Measurements from ENCODE around the gene CACNA2D3.

CACNA2D3 gene

GRCh38 chr3:54217828-54218227 is 95.5 kb downstream of the CACNA2D3 start:
- DNase-seq (ENCODE audit: low spot score) = no peak

GRCh38 chr3:54222316-54222715 is 100.0 kb downstream of the CACNA2D3 start:
- DNase-seq (ENCODE audit: low spot score) = no peak

- DNase-seq (ENCODE audit: low spot score) = no peak
Observed at GRCh38 chr3:54223063-54223462, 100.7 kb downstream of the CACNA2D3 start.

- DNase-seq (ENCODE audit: low spot score) = no peak
Observed at GRCh38 chr3:54225841-54226528, 103.6 kb downstream of the CACNA2D3 start.

GRCh38 chr3:54228806-54229205 is 106.5 kb downstream of the CACNA2D3 start:
- no peak for DNase-seq (ENCODE audit: low spot score)

DNA sequence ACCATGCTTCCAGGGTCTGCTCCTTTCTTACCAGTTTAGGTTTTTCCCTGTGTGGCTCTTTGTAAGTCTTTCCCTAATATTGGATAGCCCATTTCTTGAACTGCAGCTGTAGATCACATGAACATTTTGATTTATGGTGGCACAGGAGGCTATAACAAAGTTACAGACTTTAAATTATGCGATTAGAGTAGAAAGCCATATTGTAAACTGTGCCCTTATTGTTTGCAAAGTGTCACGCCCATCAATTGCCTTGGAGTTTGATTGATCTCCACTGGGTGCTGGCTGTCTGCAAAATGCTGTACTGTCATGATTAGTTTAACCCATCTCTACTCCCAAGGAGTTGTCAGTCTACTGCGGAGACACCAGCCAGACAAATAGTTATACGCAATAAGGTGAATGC is 110.3 kb downstream of the CACNA2D3 start:
- DNase-seq (ENCODE audit: low spot score) = no peak

DNA sequence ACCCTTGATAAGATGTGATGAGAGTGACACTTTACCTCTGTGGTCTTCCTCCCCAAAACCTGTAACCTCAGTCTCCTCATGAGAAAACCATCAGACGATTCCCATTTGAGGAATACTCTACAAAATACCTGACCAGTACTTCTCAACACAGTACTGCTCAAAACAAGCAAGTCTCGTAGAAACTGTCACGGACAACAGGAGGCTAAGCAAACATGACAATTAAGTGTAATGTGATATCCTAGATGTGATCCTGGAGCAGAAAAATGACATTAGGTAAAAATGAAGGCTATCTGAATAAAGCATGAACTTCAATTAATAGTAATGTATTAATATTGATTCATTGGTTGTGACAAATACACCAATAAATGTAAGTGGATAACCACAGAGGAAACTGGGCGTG is 113.6 kb downstream of the CACNA2D3 start:
- DNase-seq (ENCODE audit: low spot score) = no peak

GRCh38 chr3:54237109-54237508 is 114.8 kb downstream of the CACNA2D3 start:
- no peak for DNase-seq (ENCODE audit: low spot score)

- DNase-seq (ENCODE audit: low spot score) = no peak
Observed at GRCh38 chr3:54237788-54238502, 115.6 kb downstream of the CACNA2D3 start.

DNA sequence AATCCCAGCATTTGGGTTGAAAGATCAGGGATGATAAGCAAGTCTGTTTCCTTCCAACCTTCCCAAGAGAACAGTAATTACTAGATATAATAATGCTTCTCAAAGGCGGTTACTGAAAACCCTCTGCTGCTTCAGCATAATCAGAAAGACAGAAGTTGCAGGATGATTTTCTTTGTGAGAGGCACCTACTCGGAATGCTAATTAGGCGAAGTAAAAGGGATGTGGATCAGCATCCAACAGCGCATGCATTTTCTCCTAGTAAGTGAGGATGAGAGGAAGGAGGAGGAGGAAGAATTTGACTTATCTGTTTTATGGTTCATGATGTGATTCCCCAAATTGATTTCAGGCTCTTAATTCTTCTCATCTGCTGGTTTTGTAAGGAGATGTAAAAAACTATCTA is 118.0 kb downstream of the CACNA2D3 start:
- DNase-seq (ENCODE audit: low spot score) = no peak

- no peak for DNase-seq (ENCODE audit: low spot score)
Observed at GRCh38 chr3:54243056-54243931, 120.9 kb downstream of the CACNA2D3 start.

- DNase-seq (ENCODE audit: low spot score) = no peak
Observed at GRCh38 chr3:54243960-54244682, 121.8 kb downstream of the CACNA2D3 start.

DNA sequence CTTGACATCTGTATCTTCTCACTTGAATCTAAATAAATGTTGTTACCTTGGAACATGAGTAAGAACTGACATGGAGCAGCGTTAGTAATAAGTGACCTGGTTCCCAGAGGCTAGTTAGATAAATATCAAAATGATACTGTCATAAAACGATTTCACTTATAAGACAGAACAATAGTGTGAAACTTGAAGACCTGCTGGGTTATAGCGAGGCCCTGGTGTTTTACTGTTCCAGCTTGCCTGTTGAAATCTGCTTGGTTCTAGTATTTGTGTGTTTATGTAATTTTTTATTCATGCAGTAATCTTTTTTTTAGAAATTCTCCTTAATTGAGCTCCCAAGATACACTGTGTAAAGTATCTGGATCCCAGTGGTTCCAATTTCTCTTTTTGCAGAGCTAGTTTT is 129.4 kb downstream of the CACNA2D3 start:
- DNase-seq (ENCODE audit: low spot score) = no peak

- DNase-seq (ENCODE audit: low spot score) = no peak
Observed at GRCh38 chr3:54257125-54257720, 134.9 kb downstream of the CACNA2D3 start.

GRCh38 chr3:54259636-54260035 is 137.3 kb downstream of the CACNA2D3 start:
- no peak for DNase-seq (ENCODE audit: low spot score)

DNA sequence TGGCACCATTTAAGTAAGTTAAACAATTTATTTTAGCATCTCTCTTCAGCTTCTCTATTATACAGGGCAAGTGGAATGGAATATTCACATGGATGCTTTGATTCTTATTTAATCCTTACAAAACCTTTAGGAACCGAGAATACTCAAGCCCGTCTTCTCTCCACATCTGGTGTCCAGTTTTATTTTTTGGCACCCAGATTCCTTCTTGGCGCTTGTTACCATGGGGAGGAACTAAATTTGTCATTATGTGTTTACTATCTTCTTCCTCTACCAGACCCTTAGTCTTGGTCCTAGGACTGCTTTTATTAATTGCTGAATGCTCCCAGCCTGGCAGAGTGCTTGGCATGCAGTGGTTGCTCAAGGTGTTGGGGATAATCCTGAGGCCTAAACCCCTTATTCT is 138.8 kb downstream of the CACNA2D3 start:
- no peak for DNase-seq (ENCODE audit: low spot score)

DNA sequence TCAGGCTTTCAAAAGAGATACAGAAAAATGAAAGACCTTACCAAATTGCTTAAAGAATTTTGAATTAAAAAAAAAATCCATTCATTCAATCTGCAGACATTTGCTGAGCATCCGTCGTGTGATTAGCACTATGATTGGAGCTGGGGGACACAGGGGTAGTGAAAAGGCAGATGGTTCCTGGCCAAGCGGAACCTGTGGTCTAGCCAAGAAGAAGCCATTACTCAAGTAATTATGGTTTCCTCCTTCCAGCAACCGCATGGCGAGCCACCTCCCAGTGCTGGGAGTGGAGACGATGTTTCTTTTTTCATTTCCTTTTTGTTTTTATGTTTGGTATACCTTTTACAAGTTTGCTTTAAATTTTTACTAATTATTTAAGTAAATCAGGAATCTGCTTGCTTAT is 140.2 kb downstream of the CACNA2D3 start:
- no peak for DNase-seq (ENCODE audit: low spot score)

GRCh38 chr3:54262946-54263345 is 140.6 kb downstream of the CACNA2D3 start:
- DNase-seq (ENCODE audit: low spot score) = no peak

GRCh38 chr3:54264050-54264449 is 141.7 kb downstream of the CACNA2D3 start:
- no peak for DNase-seq (ENCODE audit: low spot score)

DNA sequence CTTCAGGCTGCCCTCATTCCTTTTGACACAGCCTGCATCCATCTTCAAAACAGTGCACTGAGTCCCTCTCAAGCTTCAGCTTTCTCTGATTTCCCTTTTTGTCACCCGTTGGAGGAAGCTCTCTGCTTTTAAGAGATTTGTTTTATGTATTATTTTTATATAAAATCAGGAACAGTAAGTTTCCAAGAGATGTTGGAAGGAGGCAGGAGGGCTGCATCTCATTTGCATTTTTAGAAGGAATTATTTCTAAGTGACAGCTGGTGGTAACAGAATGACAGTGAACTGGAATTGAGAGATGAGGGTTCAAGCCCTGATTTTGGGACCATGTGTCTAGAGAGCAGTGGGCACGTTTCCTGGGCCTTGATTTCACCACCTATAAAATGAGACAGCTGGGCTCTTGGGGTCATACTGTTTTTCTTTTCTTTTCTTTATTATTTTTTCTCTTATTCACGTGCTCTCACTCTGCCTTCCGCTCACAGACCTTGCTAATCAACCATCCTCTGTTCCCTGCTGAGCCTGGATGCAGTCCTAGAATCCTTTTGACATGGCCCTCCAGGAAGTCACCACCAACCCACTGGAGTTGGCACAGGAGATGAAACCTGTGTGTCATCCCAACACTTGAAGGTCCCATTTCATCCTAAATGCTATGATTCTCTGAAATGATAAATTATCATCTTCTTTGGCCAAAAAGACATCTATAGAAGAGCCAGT is 148.6 kb downstream of the CACNA2D3 start:
- no peak for DNase-seq (ENCODE audit: low spot score)

DNA sequence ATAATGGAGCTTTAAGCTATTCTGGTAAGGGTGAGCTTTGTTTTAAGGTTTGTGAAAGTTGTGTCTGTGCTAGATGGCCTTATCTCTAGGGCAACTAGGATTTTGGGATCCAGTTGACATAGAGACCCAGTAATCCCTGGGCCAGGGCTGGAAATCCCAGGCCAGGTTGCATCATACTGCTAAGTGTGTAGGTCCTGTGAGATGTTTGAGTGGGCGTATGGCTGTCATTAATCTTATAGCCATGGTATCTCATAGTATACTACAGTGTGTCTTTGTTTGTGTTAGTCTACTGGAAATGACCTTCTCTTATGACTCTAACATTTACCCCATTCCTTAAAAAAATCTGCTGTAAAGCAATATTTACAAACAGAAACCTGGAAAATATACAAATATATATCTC is 151.4 kb downstream of the CACNA2D3 start:
- DNase-seq (ENCODE audit: low spot score) = no peak
